ENCODE data around the gene ST8SIA6.

Gene ST8SIA6

GRCh38 chr10:17456032-17456548, 1.7 kb upstream of the ST8SIA6 start:
- no peak overlapping the region for H3K27ac ChIP-seq (ENCODE audit: low read length)
- no peaks in the 10 kb centered on the region for H3K79me2 ChIP-seq (ENCODE audit: low read length)
- no peak overlapping the region for H3K4me3 ChIP-seq (ENCODE audit: low read length)
- H3K4me2 ChIP-seq (ENCODE audit: low read length): no peak overlapping the region
- no peaks in the 10 kb centered on the region for H4K20me1 ChIP-seq (ENCODE audit: insufficient read depth, low read length)
- no peaks in the 10 kb centered on the region for H3K36me3 ChIP-seq (replicated peaks; ENCODE audit: low read depth, low read length)
- no peaks in the 10 kb centered on the region for H3K27me3 ChIP-seq (ENCODE audit: low read depth, low read length)
- H3K4me1 ChIP-seq (ENCODE audit: low read length): peaks cover 7% of the 10 kb centered on the region
- TF ChIP-seq EZH2phosphoT487 (IDR thresholded peaks at IDR 0.05; ENCODE audit: low read depth) (no peak), CTCF (IDR thresholded peaks at IDR 0.05; ENCODE audit: low read depth, low read length) (no peak)
- H3K9ac ChIP-seq (ENCODE audit: low read length): no peak overlapping the region
- H3K9me3 ChIP-seq (ENCODE audit: insufficient read depth, low read length): no peaks in the 10 kb centered on the region
- no peak overlapping the region for H2AFZ ChIP-seq (ENCODE audit: low read depth, low read length)

DNA sequence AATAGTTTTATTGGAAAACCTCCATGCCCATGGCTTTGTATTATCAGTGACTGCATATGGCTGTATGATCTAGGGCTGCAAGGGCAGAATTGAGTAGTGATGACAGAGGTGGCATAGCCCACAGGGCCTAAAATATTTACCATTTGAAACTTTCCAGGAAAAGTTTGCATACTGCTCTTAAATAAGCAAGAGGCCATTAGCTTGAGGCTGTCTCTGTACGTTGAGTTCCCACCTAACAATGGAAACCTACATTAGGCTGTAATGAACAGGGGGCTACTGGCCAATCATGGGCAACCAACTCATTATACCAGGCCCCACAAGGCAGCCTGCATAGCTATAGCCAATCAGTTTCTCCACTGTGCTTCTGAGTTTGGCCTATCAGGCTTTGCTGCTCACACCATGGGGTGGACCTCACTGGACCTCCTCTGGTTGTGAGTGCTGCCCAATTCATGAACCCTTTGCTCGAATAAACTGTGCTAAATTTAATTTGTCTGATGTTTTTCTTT, 673 bp upstream of the ST8SIA6 start:
- no peaks in the 10 kb centered on the region for H3K4me1 ChIP-seq (ENCODE audit: low read length)
- H3K4me3 ChIP-seq (ENCODE audit: low read length): no peak overlapping the region
- H3K4me2 ChIP-seq (ENCODE audit: low read length): no peak overlapping the region
- no peaks in the 10 kb centered on the region for H3K9me3 ChIP-seq (ENCODE audit: insufficient read depth, low read length)
- H3K79me2 ChIP-seq (ENCODE audit: low read length): no peaks in the 10 kb centered on the region
- H4K20me1 ChIP-seq (ENCODE audit: insufficient read depth, low read length): no peaks in the 10 kb centered on the region
- no peaks in the 10 kb centered on the region for H3K36me3 ChIP-seq (replicated peaks; ENCODE audit: low read depth, low read length)
- H2AFZ ChIP-seq (ENCODE audit: low read depth, low read length): no peak overlapping the region
- H3K27ac ChIP-seq (ENCODE audit: low read length): no peak overlapping the region
- no peaks in the 10 kb centered on the region for H3K27me3 ChIP-seq (ENCODE audit: low read depth, low read length)
- H3K9ac ChIP-seq (ENCODE audit: low read length): no peak overlapping the region
- TF ChIP-seq EZH2phosphoT487 (IDR thresholded peaks at IDR 0.05; ENCODE audit: low read depth): no peak
- TF ChIP-seq CTCF (IDR thresholded peaks at IDR 0.05; ENCODE audit: low read depth, low read length): no peak

DNA sequence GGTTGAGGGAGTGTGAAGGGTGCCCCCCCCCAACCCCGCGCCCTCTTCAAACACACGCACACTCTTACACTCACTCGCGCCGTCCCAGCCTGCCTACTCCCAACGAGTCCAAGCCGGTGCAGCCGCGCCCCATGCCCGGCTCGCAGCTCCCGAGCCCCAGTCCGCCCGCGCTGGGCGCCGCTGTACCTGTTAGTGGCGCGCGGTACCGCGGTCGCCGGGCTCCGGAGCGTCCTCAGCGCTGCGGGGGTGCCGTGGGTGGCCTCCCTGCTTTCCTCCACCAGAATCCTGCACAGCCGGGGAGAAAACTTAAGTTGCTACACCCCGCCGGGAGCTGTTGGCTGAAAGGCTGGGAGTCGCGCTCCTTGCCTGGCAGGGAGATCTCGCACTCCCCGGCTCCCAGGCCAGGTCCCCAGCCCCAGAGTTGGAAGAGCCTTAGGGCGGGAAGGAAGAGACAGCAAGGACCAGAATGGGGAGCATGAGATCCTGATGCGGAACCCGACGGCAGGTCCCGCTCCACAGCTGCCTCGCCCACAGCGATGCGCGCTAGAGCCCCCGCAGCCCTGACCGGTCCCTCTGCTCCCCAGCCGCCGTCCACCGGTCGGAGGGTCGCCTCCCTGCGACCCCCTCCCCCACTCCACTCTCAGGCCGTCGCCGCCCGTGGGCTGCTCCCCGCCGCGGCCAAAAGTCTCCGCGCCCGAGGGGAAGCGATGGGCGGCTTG, 863 bp downstream of the ST8SIA6 start:
- Histone ChIP-seq H4K20me1 (ENCODE audit: insufficient read depth, low read length) (no peaks in the 10 kb centered on the region), H3K79me2 (ENCODE audit: low read length) (no peaks in the 10 kb centered on the region), H3K9ac (ENCODE audit: low read length) (no peak overlapping the region), H3K27ac (ENCODE audit: low read length) (no peak overlapping the region), H3K27me3 (ENCODE audit: low read depth, low read length) (no peaks in the 10 kb centered on the region), H3K4me2 (ENCODE audit: low read length) (no peak overlapping the region), H3K9me3 (ENCODE audit: insufficient read depth, low read length) (no peaks in the 10 kb centered on the region), H3K36me3 (replicated peaks; ENCODE audit: low read depth, low read length) (no peaks in the 10 kb centered on the region), H3K4me3 (ENCODE audit: low read length) (no peak overlapping the region), H3K4me1 (ENCODE audit: low read length) (no peaks in the 10 kb centered on the region), H2AFZ (ENCODE audit: low read depth, low read length) (no peak overlapping the region)
- TF ChIP-seq CTCF (IDR thresholded peaks at IDR 0.05; ENCODE audit: low read depth, low read length): no peak
- no peak for TF ChIP-seq EZH2phosphoT487 (IDR thresholded peaks at IDR 0.05; ENCODE audit: low read depth)

DNA sequence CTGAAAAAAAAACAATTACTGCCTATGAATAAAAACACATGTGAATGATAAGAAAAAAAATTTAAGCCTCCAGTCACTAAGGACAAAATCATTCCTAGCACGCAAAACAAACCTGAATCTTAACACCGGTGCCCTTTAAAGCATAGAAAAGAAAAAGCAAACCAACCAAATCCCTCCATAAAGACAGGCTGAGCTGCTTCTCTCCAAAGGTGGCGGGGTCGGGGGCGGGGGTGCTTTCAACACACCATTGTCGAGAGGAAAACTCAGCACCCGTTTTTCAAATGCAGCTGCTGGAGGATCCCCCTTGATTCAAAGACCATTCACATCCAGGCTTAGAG, 1.4 kb downstream of the ST8SIA6 start:
- H3K4me1 ChIP-seq (ENCODE audit: low read length): no peaks in the 10 kb centered on the region
- no peak overlapping the region for H3K9ac ChIP-seq (ENCODE audit: low read length)
- no peak overlapping the region for H3K27ac ChIP-seq (ENCODE audit: low read length)
- no peak overlapping the region for H3K4me3 ChIP-seq (ENCODE audit: low read length)
- no peaks in the 10 kb centered on the region for H3K9me3 ChIP-seq (ENCODE audit: insufficient read depth, low read length)
- H3K4me2 ChIP-seq (ENCODE audit: low read length): no peak overlapping the region
- no peak overlapping the region for H2AFZ ChIP-seq (ENCODE audit: low read depth, low read length)
- TF ChIP-seq EZH2phosphoT487 (IDR thresholded peaks at IDR 0.05; ENCODE audit: low read depth) (no peak), CTCF (IDR thresholded peaks at IDR 0.05; ENCODE audit: low read depth, low read length) (no peak)
- H3K79me2 ChIP-seq (ENCODE audit: low read length): no peaks in the 10 kb centered on the region
- no peaks in the 10 kb centered on the region for H4K20me1 ChIP-seq (ENCODE audit: insufficient read depth, low read length)
- H3K36me3 ChIP-seq (replicated peaks; ENCODE audit: low read depth, low read length): no peaks in the 10 kb centered on the region
- no peaks in the 10 kb centered on the region for H3K27me3 ChIP-seq (ENCODE audit: low read depth, low read length)
